H1 (cell line): Measurements from ENCODE around the gene DYSF. TPM values are rescaled to one million over a fixed set of nuclear protein-coding genes. Genes with fewer than 3 reads are reported as not detected.

ENCODE experiments used
- BRCA1 ChIP-seq: IDR thresholded peaks from 2 replicates; pipeline ENCODE4 v1.6.1; 2012; ENCODE audit warnings: low read depth, low read length, improper control_type of control experiment
- CHD2 ChIP-seq: IDR thresholded peaks from 2 replicates; pipeline ENCODE4 v1.6.1; 2012; ENCODE audit warnings: low read length, improper control_type of control experiment
- EGR1 ChIP-seq: IDR thresholded peaks from 2 replicates; pipeline ENCODE4 v1.6.1; 2011; ENCODE audit warnings: low read depth, low read length, borderline replicate concordance
- JUN ChIP-seq: IDR thresholded peaks from 2 replicates; pipeline ENCODE4 v1.6.1; 2011; ENCODE audit warnings: low read depth, mild to moderate bottlenecking, improper control_type of control experiment, low read length
- KDM5A ChIP-seq: fragments of 200-600 bp; IDR thresholded peaks from 2 replicates; pipeline ENCODE4 v1.7.1; 2012; ENCODE audit warnings: mild to moderate bottlenecking, low read length, inconsistent platforms, mixed read lengths
- POU5F1 ChIP-seq: IDR thresholded peaks from 2 replicates; pipeline ENCODE4 v1.6.1; 2011; ENCODE audit warnings: low read depth, mild to moderate bottlenecking, low read length, moderate library complexity
- SIX5 ChIP-seq: IDR thresholded peaks from 2 replicates; pipeline ENCODE4 v1.6.1; 2011; ENCODE audit warnings: mild to moderate bottlenecking, low read depth, low read length
- TAF7 ChIP-seq: optimal IDR thresholded peaks from 2 replicates; pipeline ENCODE3; 2011; ENCODE audit warnings: low read depth, mild to moderate bottlenecking, inconsistent platforms, low read length, moderate library complexity, borderline replicate concordance
- polyA plus RNA-seq, 7 experiments: library from polyadenylated mRNA; depleted of rRNA in 3 of 7; stranded (reverse) in 5 of 7; unstranded in 2 of 7; fragments of >200 nt in 5 of 7; fragments of 200-250 nt in 2 of 7; gene quantifications; 1 replicate in 5 of 7; 2 replicates in 1 of 7; 4 replicates in 1 of 7; pipeline versions ENCODE4 v1.2.1 to v1.2.3, GENCODE V29; 2011 to 2013; ENCODE audit warnings: missing spikeins in 2 of 7, mixed read lengths in 2 of 7
- total RNA-seq: library from RNA; stranded (reverse); fragmentation: NEBNext Ultra II Directional; extraction: Animal tissue kit (Norgen Biotek cat#: 25700); gene quantifications from 2 replicates; pipeline ENCODE4 v1.2.1, GENCODE V29; 2021

DYSF gene
- total and polyA plus RNA-seq, 2 of the 8 experiments (the other 6 are each of a cell fraction or from before 2014, with no cell fraction given), result 5.8 to 7.1 TPM

DNA sequence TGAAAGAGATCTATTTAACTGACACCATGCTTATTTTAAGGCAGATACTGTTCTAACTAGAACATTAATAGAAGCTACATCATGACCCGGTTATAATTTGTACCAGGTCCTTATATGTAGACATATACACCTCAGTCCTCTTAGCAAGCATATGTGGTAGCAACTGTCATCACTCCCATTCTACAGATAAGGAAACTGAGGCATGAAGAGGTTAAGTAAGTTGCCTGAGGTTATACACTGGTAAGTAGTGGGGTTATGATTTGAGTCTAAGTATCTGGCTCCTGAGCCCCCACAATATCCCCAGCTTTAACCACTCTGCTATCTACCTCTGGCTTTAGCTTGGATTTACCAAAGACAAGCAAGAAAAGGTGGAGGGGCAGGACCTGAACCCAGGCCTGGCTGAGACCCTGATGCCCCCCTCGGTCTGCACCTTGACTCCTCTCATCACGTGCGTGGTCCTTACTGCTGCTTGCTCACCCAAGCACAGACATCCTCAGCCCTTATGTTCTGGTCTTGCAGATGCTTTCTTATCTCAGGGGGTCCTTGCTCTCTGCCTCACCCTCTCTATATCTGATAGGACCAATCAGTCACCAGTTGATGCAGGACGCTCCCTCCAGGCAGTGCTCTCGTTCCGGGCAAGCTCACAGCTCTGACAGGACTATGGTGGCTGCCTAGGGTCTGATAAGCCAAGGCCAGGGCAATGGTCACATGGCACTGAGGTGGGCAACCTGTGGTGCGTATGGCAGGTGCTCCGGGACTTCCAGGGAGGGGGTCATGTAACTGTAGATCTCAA lies 4.0 kb downstream of the DYSF start (continued):
- TF ChIP-seq BRCA1, result no peak
- no peak for TF ChIP-seq SIX5
- no peak for TF ChIP-seq TAF7
- no peak for TF ChIP-seq EGR1
- no peak for TF ChIP-seq KDM5A
- no peak for TF ChIP-seq CHD2
- TF ChIP-seq JUN, result no peak
- TF ChIP-seq POU5F1, result no peak
